Neuronal stem cell (in vitro differentiated cells): ENCODE measurements around the gene ELMO1.

Experiments
- DNase-seq: peaks from one replicate; pipeline ENCODE4 v3.0.0-alpha.2; 2013; ENCODE audit warnings: low spot score
- H2AFZ ChIP-seq: one replicate; pipeline ENCODE4 v1.6.1; 2013; ENCODE audit warnings: mild to moderate bottlenecking, low read length, inconsistent platforms
- H2AK5ac ChIP-seq: 2 replicates; pipeline ENCODE4 v1.6.1; 2013; ENCODE audit warnings: low read depth, mild to moderate bottlenecking, inconsistent platforms, low read length, moderate library complexity, mixed read lengths
- H2BK120ac ChIP-seq: 2 replicates; pipeline ENCODE4 v1.6.1; 2013; ENCODE audit warnings: low read depth, mild to moderate bottlenecking, inconsistent platforms, low read length, moderate library complexity, mixed read lengths
- H2BK12ac ChIP-seq: one replicate; pipeline ENCODE4 v1.6.1; 2013; ENCODE audit warnings: low read length, inconsistent platforms
- H2BK15ac ChIP-seq: 2 replicates; pipeline ENCODE4 v1.6.1; 2013; ENCODE audit warnings: mild to moderate bottlenecking, low read length, inconsistent platforms, mixed read lengths
- H2BK5ac ChIP-seq: one replicate; pipeline ENCODE4 v1.6.1; 2013; ENCODE audit warnings: inconsistent platforms, mild to moderate bottlenecking, low read length, moderate library complexity
- H3K14ac ChIP-seq: one replicate; pipeline ENCODE4 v1.6.1; 2013; ENCODE audit warnings: low read length, inconsistent platforms
- H3K18ac ChIP-seq: 2 replicates; pipeline ENCODE4 v1.6.1; 2013; ENCODE audit warnings: low read length, inconsistent platforms
- H3K23ac ChIP-seq: 2 replicates; pipeline ENCODE4 v1.6.1; 2013; ENCODE audit warnings: low read depth, mild to moderate bottlenecking, mixed read lengths, low read length, inconsistent platforms; ENCODE audit not compliant: poor library complexity
- H3K27ac ChIP-seq: replicated peaks from 3 replicates; pipeline ENCODE4 v1.5.1; 2013; ENCODE audit warnings: low read length, inconsistent platforms
- H3K27me3 ChIP-seq, 3 experiments: 2 replicates each; pipeline ENCODE4 v1.6.1; 2013; ENCODE audit warnings: low read length in 3 of 3, mild to moderate bottlenecking in 2 of 3, inconsistent platforms in 1 of 3, low read depth in 1 of 3, mixed read lengths in 1 of 3, moderate library complexity in 1 of 3; ENCODE audit not compliant: control insufficient read depth in 3 of 3, insufficient read depth in 3 of 3
- H3K36me3 ChIP-seq, 2 donors: replicated peaks in 1 of 2; 2 replicates each; pipeline ENCODE4 v1.6.1; 2013; ENCODE audit warnings: low read length in 2 of 2; ENCODE audit not compliant: control insufficient read depth in 2 of 2, insufficient read depth in 2 of 2
- H3K4ac ChIP-seq: 2 replicates; pipeline ENCODE4 v1.6.1; 2013; ENCODE audit warnings: inconsistent platforms, mild to moderate bottlenecking, low read length, moderate library complexity
- H3K4me1 ChIP-seq, 2 donors: 1 replicate in 1 of 2; 2 replicates in 1 of 2; pipeline ENCODE4 v1.6.1; 2013; ENCODE audit warnings: low read length in 2 of 2, low read depth in 1 of 2; ENCODE audit not compliant: control insufficient read depth in 2 of 2, insufficient read depth in 1 of 2
- H3K4me2 ChIP-seq: one replicate; pipeline ENCODE4 v1.6.1; 2013; ENCODE audit warnings: mild to moderate bottlenecking, low read length, inconsistent platforms; ENCODE audit not compliant: insufficient read depth, poor library complexity, severe bottlenecking
- H3K4me3 ChIP-seq, 2 donors: 2 replicates each; pipeline ENCODE4 v1.5.1; 2013; ENCODE audit warnings: low read length in 2 of 2, mild to moderate bottlenecking in 2 of 2, inconsistent platforms in 1 of 2, moderate library complexity in 1 of 2
- H3K79me1 ChIP-seq: one replicate; pipeline ENCODE4 v1.6.1; 2013; ENCODE audit warnings: low read depth, mild to moderate bottlenecking, inconsistent platforms, low read length, moderate library complexity
- H3K9ac ChIP-seq: one replicate; pipeline ENCODE4 v1.6.1; 2013; ENCODE audit warnings: mild to moderate bottlenecking, low read depth, low read length, inconsistent platforms; ENCODE audit not compliant: poor library complexity
- H3K9me3 ChIP-seq, 2 donors: replicated peaks in 1 of 2; 2 replicates each; pipeline versions ENCODE3 to v1.6.1; 2013; ENCODE audit warnings: low read length in 2 of 2, mild to moderate bottlenecking in 2 of 2, inconsistent platforms in 1 of 2, low read depth in 1 of 2, mixed read lengths in 1 of 2, moderate library complexity in 1 of 2; ENCODE audit not compliant: control insufficient read depth in 2 of 2, insufficient read depth in 1 of 2
- H4K8ac ChIP-seq: one replicate; pipeline ENCODE4 v1.6.1; 2013; ENCODE audit warnings: low read depth, mild to moderate bottlenecking, inconsistent platforms, low read length, moderate library complexity
- H4K91ac ChIP-seq: one replicate; pipeline ENCODE4 v1.6.1; 2013; ENCODE audit warnings: low read length, low read depth, mild to moderate bottlenecking, inconsistent platforms; ENCODE audit not compliant: poor library complexity
- WGBS, 2 donors: extraction: QIAGEN DNeasy Blood & Tissue Kit; methylation state at CpG; one replicate each; pipeline ENCODE4 v1.1.7; 2013; ENCODE audit warnings: missing lambda C conversion rate in 2 of 2, mixed read lengths in 1 of 2; ENCODE audit not compliant: insufficient read length in 2 of 2, insufficient replicate concordance in 1 of 2; ENCODE audit errors: extremely low coverage in 2 of 2; 5-methylcytosine and 5-hydroxymethylcytosine counted together

Gene ELMO1

DNA sequence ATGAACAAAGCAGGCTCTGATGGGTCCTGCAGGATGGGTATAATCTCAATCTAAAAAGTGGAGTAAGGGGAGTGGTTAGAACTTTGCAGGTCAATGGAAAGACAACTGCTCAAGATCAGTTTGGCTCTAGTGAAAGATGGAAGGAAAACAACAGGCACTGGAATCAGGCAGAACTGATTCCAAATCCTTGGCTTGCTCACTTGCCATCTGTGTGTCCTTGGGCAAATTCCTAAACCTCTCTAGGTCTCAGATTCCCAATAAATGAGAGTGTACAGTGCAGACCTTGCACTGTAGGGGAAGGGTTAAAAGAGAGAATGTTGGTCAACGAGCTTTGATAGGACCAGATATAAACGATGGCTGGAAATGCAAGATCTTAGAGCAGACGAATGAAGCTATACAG, 538.3 kb downstream of the ELMO1 start:
- DNase-seq: no peak

DNA sequence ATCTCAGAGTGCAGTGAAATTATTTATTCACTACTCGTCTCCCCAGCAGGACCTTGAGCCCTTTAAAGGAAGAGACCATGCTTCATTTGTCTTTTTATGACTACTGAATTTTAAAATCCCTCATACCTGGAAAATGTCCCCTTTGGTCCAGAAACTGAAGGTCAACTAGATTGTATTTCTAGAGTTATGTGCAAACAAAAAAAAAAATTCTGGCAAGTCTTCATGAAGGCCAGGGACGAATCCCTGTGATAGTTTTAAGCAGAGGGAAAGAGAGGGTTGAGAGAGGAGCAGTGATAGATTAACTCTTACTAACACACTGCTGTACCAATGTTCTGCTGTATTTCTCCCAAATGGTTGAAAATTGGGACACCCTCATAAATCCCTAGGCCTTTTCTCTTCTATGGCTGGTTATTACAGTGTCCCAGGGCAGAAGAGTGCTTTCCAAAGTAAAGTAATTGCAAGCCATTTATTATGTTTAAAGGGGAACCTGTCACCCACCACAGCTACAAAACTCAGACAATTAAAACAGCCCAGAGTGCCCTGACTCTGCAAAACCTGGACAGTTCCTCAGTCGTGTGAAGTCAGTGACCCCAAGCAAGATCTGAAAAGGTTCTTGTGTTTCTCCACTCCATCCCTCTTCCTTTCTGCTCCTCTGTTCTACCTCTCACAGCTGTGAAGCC, 541.6 kb downstream of the ELMO1 start:
- H2AK5ac ChIP-seq: no peak overlapping the region
- H3K4ac ChIP-seq: no peak overlapping the region
- WGBS, 2 donors: no CpG with 5 or more reads among the region's 3 CpGs
- H4K8ac ChIP-seq: no peak overlapping the region
- no peaks in the 10 kb centered on the region for H3K9me3 ChIP-seq
- no peak overlapping the region for H3K23ac ChIP-seq
- H3K18ac ChIP-seq: no peak overlapping the region
- H2AFZ ChIP-seq: no peak overlapping the region
- H3K27me3 ChIP-seq: no peaks in the 10 kb centered on the region
- H3K9ac ChIP-seq: no peak overlapping the region
- H3K14ac ChIP-seq: no peak overlapping the region
- H4K91ac ChIP-seq: no peak overlapping the region
- H2BK12ac ChIP-seq: no peak overlapping the region
- no peak overlapping the region for H2BK5ac ChIP-seq
- no peak overlapping the region for H3K27ac ChIP-seq
- no peak overlapping the region for H2BK15ac ChIP-seq
- no peaks in the 10 kb centered on the region for H3K36me3 ChIP-seq
- H3K4me1 ChIP-seq: peaks cover 1 to 7% of the 10 kb centered on the region in 2 donors
- no peak overlapping the region for H2BK120ac ChIP-seq
- DNase-seq: no peak
- no peaks in the 10 kb centered on the region for H3K79me1 ChIP-seq
- H3K4me2 ChIP-seq: no peak overlapping the region
- no peak overlapping the region for H3K4me3 ChIP-seq

More for the DNA sequence above, 538.3 kb downstream of the ELMO1 start:
- Histone ChIP-seq H4K8ac (no peak overlapping the region), H3K4me1 (no peaks in the 10 kb centered on the region), H3K4me2 (no peak overlapping the region), H3K23ac (no peak overlapping the region), H3K9me3 (no peaks in the 10 kb centered on the region), H2AFZ (no peak overlapping the region), H3K79me1 (no peaks in the 10 kb centered on the region), H3K14ac (no peak overlapping the region), H3K27me3 (no peaks in the 10 kb centered on the region), H2BK5ac (no peak overlapping the region), H2BK15ac (no peak overlapping the region), H2BK120ac (no peak overlapping the region), H2AK5ac (no peak overlapping the region), H3K9ac (no peak overlapping the region), H4K91ac (no peak overlapping the region), H3K4ac (no peak overlapping the region), H3K18ac (no peak overlapping the region), H3K27ac (no peak overlapping the region), H3K4me3 (no peak overlapping the region), H2BK12ac (no peak overlapping the region), H3K36me3 (no peaks in the 10 kb centered on the region)
- WGBS, 2 donors: no CpG with 5 or more reads among the region's 3 CpGs

DNA sequence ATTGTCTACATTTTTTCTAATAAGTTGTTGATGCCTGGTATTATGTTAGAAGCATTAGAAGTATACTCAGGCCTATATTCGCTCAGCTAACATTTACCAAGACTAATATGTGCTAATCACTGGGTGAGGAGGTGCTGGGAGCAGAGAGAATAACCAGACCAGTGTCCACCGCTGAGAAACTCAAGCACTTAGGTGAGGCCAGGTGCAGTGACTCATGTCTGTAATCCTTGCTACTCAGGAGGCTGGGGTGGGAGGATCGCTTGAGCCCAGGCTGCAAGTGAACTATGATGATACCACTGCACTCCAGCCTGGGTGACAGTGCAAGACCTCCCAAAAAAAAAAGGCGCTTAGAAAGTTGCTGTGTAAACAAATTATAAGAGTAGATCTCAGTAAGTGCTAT, 542.2 kb downstream of the ELMO1 start:
- H3K9ac ChIP-seq: no peak overlapping the region
- no peak overlapping the region for H3K4me3 ChIP-seq
- no peak overlapping the region for H2BK120ac ChIP-seq
- no peaks in the 10 kb centered on the region for H3K9me3 ChIP-seq
- WGBS, 2 donors: no CpG with 5 or more reads among the region's 4 CpGs
- no peaks in the 10 kb centered on the region for H3K79me1 ChIP-seq
- no peak overlapping the region for H2AFZ ChIP-seq
- H3K23ac ChIP-seq: no peak overlapping the region
- H3K14ac ChIP-seq: no peak overlapping the region
- H2AK5ac ChIP-seq: no peak overlapping the region
- H3K27me3 ChIP-seq: no peaks in the 10 kb centered on the region
- H3K4me2 ChIP-seq: no peak overlapping the region
- no peak overlapping the region for H4K8ac ChIP-seq
- H3K18ac ChIP-seq: no peak overlapping the region
- no peak overlapping the region for H2BK12ac ChIP-seq
- no peak overlapping the region for H2BK5ac ChIP-seq
- H2BK15ac ChIP-seq: no peak overlapping the region
- DNase-seq: no peak
- H3K4me1 ChIP-seq: peaks cover 1 to 7% of the 10 kb centered on the region in 2 donors
- H3K27ac ChIP-seq: no peak overlapping the region
- no peaks in the 10 kb centered on the region for H3K36me3 ChIP-seq
- H3K4ac ChIP-seq: no peak overlapping the region
- no peak overlapping the region for H4K91ac ChIP-seq

DNA sequence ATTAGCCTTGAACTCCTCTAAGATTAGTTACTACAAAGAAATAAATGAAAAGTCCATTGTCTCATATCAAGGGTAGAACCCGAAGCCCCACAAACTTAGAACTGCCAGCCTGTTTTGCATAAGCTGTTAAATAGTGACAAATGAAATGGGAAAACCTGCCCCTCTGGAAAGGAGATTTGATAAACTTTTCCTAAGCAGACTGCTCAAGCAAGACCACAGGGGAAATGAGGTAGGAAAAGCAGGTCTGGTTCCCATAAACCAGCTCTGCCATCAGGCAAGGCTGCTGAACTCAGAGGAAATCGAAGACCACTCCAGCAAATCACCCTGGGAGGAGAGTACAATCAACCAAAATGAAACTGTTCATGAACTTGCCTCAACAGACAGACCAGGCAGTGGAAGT, 542.8 kb downstream of the ELMO1 start:
- Histone ChIP-seq H3K27ac (no peak overlapping the region), H2BK5ac (no peak overlapping the region), H2AK5ac (no peak overlapping the region), H3K14ac (no peak overlapping the region), H2BK12ac (no peak overlapping the region), H3K4ac (no peak overlapping the region), H3K79me1 (no peaks in the 10 kb centered on the region), H3K9me3 (no peaks in the 10 kb centered on the region), H3K4me1 (peaks cover 1 to 7% of the 10 kb centered on the region in 2 donors), H3K23ac (no peak overlapping the region), H2BK15ac (no peak overlapping the region), H3K4me3 (no peak overlapping the region), H3K4me2 (no peak overlapping the region), H3K36me3 (no peaks in the 10 kb centered on the region), H2BK120ac (no peak overlapping the region), H3K27me3 (no peaks in the 10 kb centered on the region), H2AFZ (no peak overlapping the region), H4K91ac (no peak overlapping the region), H3K18ac (no peak overlapping the region), H3K9ac (no peak overlapping the region), H4K8ac (no peak overlapping the region)
- no peak for DNase-seq
- WGBS, 2 donors: no CpG with 5 or more reads among the region's 2 CpGs
